HEK293T (cell line): ENCODE measurements around the gene KRTAP4-3.

ENCODE experiments used
- CTBP1 ChIP-seq: fragments of 450-650 bp; IDR thresholded peaks from 2 replicates; pipeline ENCODE4 v1.6.1; 2016; ENCODE audit warnings: borderline replicate concordance
- ELF4 ChIP-seq: fragments of 450-650 bp; IDR thresholded peaks from 2 replicates; pipeline ENCODE4 v1.6.1; 2017; ENCODE audit warnings: antibody characterized with exemption
- FOXA1 ChIP-seq: fragments of 450-650 bp; IDR thresholded peaks from 2 replicates; pipeline ENCODE4 v1.6.1; 2016; ENCODE audit warnings: mild to moderate bottlenecking
- FOXM1 ChIP-seq: fragments of 450-650 bp; IDR thresholded peaks from 2 replicates; pipeline ENCODE4 v1.6.1; 2017; ENCODE audit warnings: mild to moderate bottlenecking, borderline replicate concordance
- HDGF ChIP-seq: fragments of 450-650 bp; IDR thresholded peaks from 2 replicates; pipeline ENCODE4 v1.6.1; 2017; ENCODE audit warnings: antibody characterized with exemption, borderline replicate concordance
- L3MBTL2 ChIP-seq: fragments of 450-650 bp; conservative IDR thresholded peaks from 2 replicates; pipeline ENCODE4 v1.6.1; 2016; ENCODE audit warnings: mild to moderate bottlenecking
- NFRKB ChIP-seq: fragments of 450-650 bp; IDR thresholded peaks from 2 replicates; pipeline ENCODE4 v1.6.1; 2016; ENCODE audit warnings: mild to moderate bottlenecking, moderate library complexity
- SP1 ChIP-seq: fragments of 450-650 bp; IDR thresholded peaks from 2 replicates; pipeline ENCODE4 v1.6.1; 2017
- SUZ12 ChIP-seq: fragments of 450-650 bp; IDR thresholded peaks from 2 replicates; pipeline ENCODE4 v1.6.1; 2016; ENCODE audit warnings: mild to moderate bottlenecking
- TARDBP ChIP-seq: fragments of 450-650 bp; IDR thresholded peaks from 2 replicates; pipeline ENCODE4 v1.6.1; 2016
- TF ChIP-seq, protein P1 (sequence below): fragments of 450-650 bp; IDR thresholded peaks from 2 replicates; pipeline ENCODE4 v1.6.1; 2016

DNA sequence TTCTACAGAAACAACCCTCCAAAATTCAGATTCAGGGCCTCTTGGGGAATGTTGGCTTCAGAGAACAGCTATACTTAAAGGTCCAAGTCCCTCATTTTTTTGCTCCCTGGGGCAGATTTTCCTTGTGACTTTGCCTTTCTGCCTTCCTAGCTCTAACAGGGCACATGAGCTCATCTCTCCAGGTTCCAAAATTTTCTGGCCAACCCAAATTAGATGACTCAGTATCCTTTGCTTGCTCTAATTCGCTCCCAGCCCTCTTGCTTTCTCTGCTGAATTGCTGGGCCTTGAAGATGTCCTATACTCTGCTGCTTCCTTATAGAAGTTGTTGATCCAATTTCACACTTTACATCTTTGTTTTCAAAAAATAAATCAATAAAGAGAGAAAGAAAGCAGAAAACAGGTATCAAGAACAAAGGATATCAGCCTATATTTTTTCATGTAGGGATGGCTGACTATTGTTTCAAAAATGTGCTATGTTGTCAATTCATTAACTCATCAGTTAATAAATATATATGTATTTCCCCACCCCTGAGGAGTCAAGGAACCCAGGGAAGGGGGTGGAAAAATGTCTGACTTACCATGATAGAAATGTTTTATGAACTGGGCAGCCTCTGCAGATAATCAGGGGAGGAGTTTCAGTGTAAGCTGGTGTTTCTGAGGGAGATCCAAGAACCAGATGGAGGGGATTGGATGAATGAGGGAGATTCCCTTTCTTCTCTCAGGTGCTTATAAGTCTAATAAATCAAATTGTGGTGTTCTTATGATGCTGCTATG is 11.0 kb upstream of the KRTAP4-3 start:
- no peak for TF ChIP-seq SUZ12
- no peak for TF ChIP-seq NFRKB
- TF ChIP-seq, protein P1, sequence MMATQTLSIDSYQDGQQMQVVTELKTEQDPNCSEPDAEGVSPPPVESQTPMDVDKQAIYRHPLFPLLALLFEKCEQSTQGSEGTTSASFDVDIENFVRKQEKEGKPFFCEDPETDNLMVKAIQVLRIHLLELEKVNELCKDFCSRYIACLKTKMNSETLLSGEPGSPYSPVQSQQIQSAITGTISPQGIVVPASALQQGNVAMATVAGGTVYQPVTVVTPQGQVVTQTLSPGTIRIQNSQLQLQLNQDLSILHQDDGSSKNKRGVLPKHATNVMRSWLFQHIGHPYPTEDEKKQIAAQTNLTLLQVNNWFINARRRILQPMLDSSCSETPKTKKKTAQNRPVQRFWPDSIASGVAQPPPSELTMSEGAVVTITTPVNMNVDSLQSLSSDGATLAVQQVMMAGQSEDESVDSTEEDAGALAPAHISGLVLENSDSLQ, result no peak
- no peak for TF ChIP-seq CTBP1
- TF ChIP-seq L3MBTL2, result no peak
- TF ChIP-seq ELF4, result no peak
- no peak for TF ChIP-seq FOXA1
- no peak for TF ChIP-seq HDGF
- TF ChIP-seq SP1, result no peak
- TF ChIP-seq FOXM1, result no peak
- TF ChIP-seq TARDBP, result no peak
